ENCODE measurements around the gene PSMB4. TPM values are rescaled to one million over a fixed set of nuclear protein-coding genes. Genes with fewer than 3 reads are reported as not detected.
A peak's percentile ranks its signal among the peaks of the same experiment; 100 is the strongest.

Gene PSMB4
- total RNA-seq, 3 donors from 2014 or later: 641 to 690 (median 678) TPM

- Mint-ChIP-seq H3K36me3 (ENCODE audit: insufficient read depth) (peaks cover 13% of the 10 kb centered on the region), H3K4me1 (ENCODE audit: low read depth) (peaks cover 60% of the 10 kb centered on the region), H3K27me3 (ENCODE audit: low read depth) (no peaks in the 10 kb centered on the region), H3K9me3 (no peaks in the 10 kb centered on the region), H3K4me3 (no peak overlapping the region)
- ATAC-seq: peak; percentile 97 to 99
- DNase-seq: peak; percentile 61
Observed at GRCh38 chr1:151443846-151444782, 44.7 kb downstream of the PSMB4 start.

GRCh38 chr1:151444783-151445177 is 45.4 kb downstream of the PSMB4 start:
- peaks cover 13% of the 10 kb centered on the region for H3K36me3 Mint-ChIP-seq (ENCODE audit: insufficient read depth)
- H3K9me3 Mint-ChIP-seq: no peaks in the 10 kb centered on the region
- peaks cover 56% of the 10 kb centered on the region for H3K4me1 Mint-ChIP-seq (ENCODE audit: low read depth)
- ATAC-seq (no peak), DNase-seq (no peak)
- no peaks in the 10 kb centered on the region for H3K27me3 Mint-ChIP-seq (ENCODE audit: low read depth)
- no peak overlapping the region for H3K4me3 Mint-ChIP-seq

GRCh38 chr1:151447696-151448095 is 48.3 kb downstream of the PSMB4 start:
- Mint-ChIP-seq H3K4me1 (ENCODE audit: low read depth) (peaks cover 40% of the 10 kb centered on the region), H3K36me3 (ENCODE audit: insufficient read depth) (peaks cover 2% of the 10 kb centered on the region), H3K27me3 (ENCODE audit: low read depth) (no peaks in the 10 kb centered on the region), H3K9me3 (no peaks in the 10 kb centered on the region), H3K4me3 (no peak overlapping the region)
- DNase-seq (no peak), ATAC-seq (no peak)

Other genes starting within 250 kb of the PSMB4 start
- gene TNFAIP8L2, start 242.9 kb upstream of the PSMB4 start, total RNA-seq: 10 to 100 TPM; 15.8 to 18.3 (median 18.2) TPM
- 1 to 10 TPM; 3.0 to 4.4 (median 3.5) TPM for gene LYSMD1, start 233.7 kb upstream of the PSMB4 start, total RNA-seq
- 10 to 100 TPM; 92.8 to 95.0 (median 93.3) TPM for gene SCNM1, start 233.4 kb upstream of the PSMB4 start, total RNA-seq
- 1 to 10 TPM in 2 of 3 donors, under 1 TPM in 1; 0.52 to 2.9 (median 2.3) TPM for gene TMOD4, start 223.6 kb upstream of the PSMB4 start, total RNA-seq
- 10 to 100 TPM; 72.5 to 81.9 (median 78.1) TPM for gene VPS72, start 209.4 kb upstream of the PSMB4 start, total RNA-seq
- gene PIP5K1A, start 201.0 kb upstream of the PSMB4 start, total RNA-seq: 100 to 1,000 TPM in 2 of 3 donors, 10 to 100 TPM in 1; 98.5 to 110 (median 100) TPM
- gene PSMD4, start 144.8 kb upstream of the PSMB4 start, total RNA-seq: 100 to 1,000 TPM; 336 to 368 (median 350) TPM
- gene ZNF687, start 117.3 kb upstream of the PSMB4 start, total RNA-seq: 10 to 100 TPM; 25.3 to 27.5 (median 25.9) TPM
- 10 to 100 TPM; 50.9 to 60.2 (median 57.8) TPM for gene PI4KB, start 72.2 kb upstream of the PSMB4 start, total RNA-seq
- 10 to 100 TPM; 48.7 to 58.6 (median 50.9) TPM for gene RFX5, start 52.3 kb upstream of the PSMB4 start, total RNA-seq
- gene SELENBP1, start 26.9 kb upstream of the PSMB4 start, total RNA-seq: under 1 TPM; 0.43 to 0.82 (median 0.63) TPM
- gene POGZ, start 59.9 kb downstream of the PSMB4 start, total RNA-seq: 10 to 100 TPM; 48.8 to 51.2 (median 49.5) TPM
- 1 to 10 TPM in 1 of 3 donors, under 1 TPM in 2; 0.68 to 1.0 (median 0.94) TPM for gene CGN, start 111.8 kb downstream of the PSMB4 start, total RNA-seq
- 1 to 10 TPM; 1.2 to 4.0 (median 2.2) TPM for gene TUFT1, start 140.7 kb downstream of the PSMB4 start, total RNA-seq
- gene SNX27, start 212.5 kb downstream of the PSMB4 start, total RNA-seq: 10 to 100 TPM; 25.8 to 29.3 (median 26.1) TPM